Stimulated activated CD4-positive, alpha-beta T cell treated with anti-CD3 and anti-CD28 coated beads, Interleukin-12 subunit alpha, Interleukin-12 subunit beta, amount 100 ng/mL, for 24 hours (primary cell): ENCODE data around the gene DLL4.

Source experiments
- DNase-seq, 2 experiments: peaks; one replicate each; pipeline ENCODE4 v3.0.0-alpha.2; 2020; ENCODE audit warnings: low read depth in 2 of 2

Gene DLL4

GRCh38 chr15:40906091-40906990 is 22.8 kb upstream of the DLL4 start:
- peak; percentile 59 to 78 for DNase-seq

DNA sequence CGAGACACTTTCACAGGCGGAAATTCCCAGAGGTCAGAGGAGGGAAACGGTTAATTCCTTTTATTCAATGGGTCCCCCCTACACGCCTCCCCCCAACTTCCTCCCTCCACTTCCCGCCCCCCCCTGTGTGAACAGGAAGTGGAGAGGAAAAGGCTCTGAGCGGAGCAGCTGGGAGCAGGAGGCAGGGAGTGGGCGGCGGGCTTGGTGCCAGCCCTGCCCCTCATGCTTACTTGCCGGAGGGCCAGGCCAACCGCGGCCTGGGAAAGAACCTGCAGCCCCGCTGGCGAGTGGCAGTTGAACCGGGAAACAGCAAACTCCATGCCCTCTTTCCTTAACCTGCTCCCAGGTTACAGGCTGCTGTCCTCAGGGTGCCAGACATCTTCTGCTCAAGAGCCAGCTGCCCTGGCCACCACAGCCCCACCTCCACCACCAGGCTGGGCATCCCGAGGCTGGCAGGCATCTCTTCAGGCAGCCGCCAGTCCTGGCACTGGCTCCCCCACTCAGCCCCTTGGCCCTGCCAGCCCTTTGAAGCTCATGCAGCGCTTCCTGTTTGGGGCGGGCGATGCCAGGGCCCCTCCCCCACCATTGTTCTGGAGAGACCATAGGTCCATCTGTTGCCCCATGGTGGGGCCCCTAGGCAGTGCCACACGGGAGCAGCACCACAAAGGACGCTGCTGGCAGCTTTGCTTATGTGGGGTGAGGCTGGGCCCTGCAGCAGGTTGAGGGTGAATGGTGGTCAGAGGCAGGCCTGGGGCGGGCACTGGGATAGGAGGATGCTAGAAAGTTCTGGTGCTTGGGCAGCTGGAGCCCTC is 21.9 kb upstream of the DLL4 start:
- peak in 1 of 2 experiments; percentile 39 for DNase-seq

DNA sequence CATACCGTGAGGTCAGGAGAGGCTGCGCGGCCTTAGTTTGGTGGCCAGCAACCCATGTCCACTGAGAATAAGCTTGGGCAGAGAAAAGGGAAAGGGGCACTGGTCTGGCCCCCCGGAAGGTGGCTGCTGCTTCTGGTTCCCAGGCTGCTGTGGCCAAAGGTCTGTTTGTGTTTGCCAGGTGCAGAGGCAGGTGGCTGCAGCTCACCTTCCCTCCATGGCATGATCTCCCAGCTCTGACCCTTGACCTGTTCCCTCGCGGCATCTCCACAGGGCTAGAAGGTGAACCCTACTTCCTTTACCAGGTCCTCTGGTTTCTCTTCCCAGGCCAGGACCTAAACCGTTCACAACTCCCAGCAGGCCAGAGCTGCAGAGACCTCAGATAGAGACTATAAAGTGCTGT is 21.0 kb upstream of the DLL4 start:
- DNase-seq: no peak

DNA sequence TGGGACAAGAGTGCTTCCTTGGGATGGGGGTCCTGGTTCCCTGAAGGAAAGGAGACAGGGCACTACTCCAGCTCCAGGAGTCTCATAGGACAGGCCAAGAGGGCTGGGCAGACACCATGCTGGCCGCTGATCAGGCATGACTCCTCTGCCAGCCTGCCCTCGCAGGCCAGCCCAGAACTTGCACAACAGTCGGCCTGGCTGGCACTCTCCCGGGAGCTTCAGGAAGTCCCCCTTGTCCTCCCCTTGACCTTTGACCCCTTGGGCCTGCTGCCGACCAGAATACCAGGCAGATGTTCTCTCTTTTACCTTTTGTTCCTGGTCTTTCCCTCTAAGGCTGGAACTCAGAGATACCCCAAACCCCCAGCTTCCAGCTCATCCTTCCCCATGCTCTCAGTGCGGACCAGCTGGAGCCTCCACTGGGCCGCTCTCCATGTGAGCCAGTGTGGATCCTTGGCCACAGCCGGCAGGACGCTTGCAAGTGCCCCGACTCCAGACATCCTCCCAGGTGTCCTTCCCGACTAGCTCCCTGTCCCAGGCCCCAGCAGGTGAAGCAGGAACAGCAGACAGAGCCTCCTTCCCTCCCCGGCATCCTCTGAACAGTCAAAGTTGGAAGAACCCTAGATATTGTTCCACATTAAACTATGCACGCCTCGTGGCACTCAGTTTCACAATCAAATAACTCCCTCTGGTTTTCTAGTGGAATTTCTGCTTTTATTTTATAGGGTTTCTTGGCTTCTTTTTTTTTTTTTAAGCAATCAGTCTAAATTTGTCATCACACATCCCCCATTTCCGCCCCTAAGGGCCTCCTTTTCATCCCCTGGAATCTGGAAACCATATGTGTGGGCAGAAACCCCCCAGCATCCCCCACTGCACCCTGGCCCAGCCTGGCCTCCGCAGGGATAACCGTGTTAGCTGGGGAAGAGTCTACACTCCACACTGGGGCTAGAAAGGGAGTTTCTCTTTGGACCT is 19.2 kb upstream of the DLL4 start:
- no peak for DNase-seq

DNA sequence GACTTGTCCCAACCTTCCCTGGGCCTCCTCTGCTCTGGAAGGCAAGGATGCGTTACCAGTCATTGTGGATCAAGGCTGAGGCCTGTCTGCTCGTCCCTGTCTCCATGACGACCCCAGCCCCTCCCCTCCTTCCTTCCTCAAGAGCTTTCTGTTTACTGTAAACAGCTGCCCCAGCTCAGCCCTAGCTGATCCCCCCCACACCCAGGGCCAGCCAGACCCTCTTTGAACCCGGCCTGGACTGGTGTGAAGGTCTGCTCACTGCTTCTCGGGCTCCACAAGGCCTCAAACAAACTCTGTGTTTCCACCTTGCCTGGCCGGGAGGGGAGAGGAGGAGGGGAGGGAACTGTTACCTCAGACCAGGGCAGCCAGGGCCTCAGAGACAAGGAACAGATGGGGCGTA is 18.0 kb upstream of the DLL4 start:
- no peak for DNase-seq

GRCh38 chr15:40911693-40912092 is 17.4 kb upstream of the DLL4 start:
- no peak for DNase-seq

- no peak for DNase-seq
Measured at GRCh38 chr15:40912478-40912877, 16.7 kb upstream of the DLL4 start.

GRCh38 chr15:40914013-40914412 is 15.1 kb upstream of the DLL4 start:
- DNase-seq: no peak

- no peak for DNase-seq
Measured at GRCh38 chr15:40914486-40914885, 14.7 kb upstream of the DLL4 start.

DNA sequence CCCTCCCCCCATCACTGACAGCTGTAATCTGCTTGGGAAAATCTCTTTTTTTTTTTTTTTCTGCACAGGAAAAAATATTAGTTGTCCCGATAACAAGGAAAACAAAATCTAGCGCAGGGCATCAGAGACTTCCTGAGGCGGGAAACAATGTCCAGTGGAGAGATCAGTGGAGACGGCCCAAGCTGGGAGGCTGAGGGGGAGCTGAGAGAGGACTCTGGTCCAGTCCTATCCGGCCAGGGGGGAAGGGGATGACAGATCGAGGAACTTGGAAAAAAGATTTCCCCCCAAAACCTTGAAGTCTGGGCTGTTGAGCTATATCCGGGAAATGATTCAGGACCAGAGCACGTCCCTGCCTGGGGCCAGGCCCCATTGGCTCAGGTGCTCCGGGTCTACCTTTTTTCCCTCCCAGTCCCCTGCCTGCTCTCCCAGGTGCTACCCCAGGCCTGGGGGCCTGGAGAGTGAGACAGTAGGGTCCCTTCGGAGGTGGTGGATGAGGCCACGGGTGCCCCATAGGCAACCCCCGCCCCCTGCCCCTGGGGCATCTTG is 14.0 kb upstream of the DLL4 start:
- DNase-seq: no peak

DNA sequence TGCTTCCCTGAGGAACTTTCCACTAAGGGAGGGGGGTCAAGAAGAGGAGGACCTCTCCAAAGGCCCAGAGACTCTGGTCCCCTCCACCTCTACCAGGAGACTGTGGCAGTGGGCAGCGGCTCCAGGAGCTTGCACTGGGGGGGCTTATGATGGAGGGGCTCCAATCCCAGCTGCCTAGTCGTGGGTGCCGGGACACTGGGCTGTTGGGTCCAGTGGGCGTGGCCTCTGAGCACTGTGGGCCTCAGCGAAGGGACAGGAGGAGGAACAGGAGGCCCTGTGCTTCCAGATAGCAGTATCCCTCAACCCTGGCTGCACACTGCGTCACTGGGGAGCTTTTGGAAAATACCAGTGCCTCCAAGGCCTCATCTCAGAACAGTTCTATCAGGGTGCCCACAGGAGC is 13.5 kb upstream of the DLL4 start:
- no peak for DNase-seq

DNA sequence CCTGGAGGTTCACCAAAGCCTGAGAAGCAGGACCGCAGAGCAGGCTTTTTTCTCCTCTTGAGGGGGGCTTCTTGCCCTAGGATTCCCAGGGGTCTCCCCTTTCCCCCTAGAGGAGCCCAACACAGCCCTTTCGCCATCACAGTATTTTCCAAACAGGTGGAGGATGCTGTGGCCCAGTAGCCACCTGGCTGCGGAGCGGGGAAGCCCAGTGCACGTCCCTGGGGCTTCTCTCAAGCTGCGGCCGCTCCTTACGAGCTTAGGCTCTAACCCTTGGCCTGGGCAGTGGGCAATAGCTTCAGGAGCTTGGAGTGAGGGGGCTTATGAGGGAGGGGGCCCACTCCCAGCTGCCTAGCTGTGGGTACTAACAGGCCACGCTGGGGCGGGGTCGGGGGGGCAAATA is 11.6 kb upstream of the DLL4 start:
- DNase-seq: no peak

DNA sequence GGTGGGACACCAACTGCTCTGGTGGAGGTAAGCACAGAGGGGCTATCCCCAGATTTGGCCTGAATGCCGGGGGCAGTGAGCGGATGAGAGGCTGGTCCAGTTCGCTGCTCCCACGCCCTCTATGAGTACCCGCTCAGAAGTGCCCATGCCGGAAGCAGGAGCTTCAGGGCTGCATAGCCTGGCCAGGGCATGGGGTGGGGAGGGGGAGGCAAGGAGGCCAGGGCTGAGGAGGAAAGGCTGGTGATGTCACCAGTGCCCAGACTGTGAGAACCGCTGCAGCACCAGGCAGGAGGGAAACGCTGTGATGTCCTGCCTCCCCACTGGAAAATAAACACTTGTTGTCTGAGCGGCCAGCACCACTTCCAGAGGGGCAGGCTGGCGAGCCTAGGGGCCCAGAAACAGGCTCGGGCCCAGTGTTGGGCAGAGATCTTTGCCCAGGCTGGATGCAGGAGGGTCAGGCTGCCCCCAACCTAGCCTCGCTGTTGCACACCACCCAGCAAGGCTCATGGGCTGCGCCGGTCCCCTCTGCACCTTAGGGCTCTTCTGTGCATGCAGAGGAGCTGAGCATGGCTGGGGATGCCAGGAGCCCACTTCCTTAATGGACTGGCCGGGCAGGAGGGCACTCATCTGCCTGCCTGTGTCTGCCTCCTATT is 10.9 kb upstream of the DLL4 start:
- DNase-seq: no peak

DNA sequence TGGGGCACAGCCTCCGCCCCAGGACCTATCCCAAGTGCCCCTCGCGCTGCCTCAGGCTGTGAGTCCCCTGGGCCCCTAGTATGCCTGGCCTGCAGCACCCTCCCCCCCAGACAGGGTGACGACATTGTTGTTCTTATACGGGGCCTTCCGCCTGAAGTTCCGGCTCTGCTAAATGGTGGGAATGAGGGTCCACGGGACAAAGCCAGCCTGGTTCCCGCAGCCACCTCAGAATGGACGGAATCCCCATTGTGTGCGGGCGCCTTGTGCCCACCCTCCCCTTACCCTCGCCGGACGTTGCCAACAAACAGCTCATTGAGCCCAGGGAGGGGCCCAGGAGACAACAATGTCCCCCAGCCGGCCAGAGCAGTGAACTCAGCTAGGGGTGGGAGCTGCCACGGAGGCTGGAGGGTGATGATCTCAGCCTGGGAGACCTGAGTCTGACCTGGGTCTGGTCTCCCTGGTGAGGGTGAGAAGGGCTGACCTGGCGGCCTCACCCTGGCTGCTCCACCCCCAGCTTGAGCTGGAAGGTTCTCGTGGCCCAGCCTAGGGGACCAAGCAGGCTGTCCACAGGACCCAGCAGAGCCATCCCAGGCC is 10.2 kb upstream of the DLL4 start:
- DNase-seq: no peak

DNA sequence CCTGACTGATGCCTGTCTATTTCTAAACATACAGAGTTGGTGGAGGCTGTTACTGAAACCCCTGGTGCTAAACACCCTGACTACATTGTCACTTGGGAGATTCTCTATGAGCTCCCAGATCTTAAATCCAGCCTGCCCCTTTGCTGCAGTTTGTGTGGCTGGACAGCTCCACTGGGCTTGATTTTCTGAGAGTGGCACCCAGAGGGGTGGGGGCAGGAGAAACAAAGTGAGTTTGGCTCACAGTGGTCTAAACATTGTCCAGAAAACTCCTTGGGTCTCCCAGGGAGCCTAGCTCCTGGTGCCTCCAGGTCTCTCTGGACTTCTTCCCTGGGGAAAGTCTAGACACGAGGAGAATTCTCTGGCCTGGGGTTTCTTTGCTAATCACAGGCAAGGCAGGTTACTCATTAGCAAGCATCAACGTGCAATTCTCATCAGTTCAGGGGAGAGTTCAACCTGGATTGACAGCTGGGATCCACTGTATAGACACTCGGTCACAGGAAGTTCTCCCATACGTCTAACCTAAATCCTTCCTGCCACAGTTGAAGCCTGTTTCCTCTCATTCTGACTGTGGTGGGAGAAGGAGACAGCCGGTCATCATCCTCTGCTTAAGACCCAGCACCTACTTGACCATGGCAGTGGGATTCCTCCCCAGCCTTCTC is 7.1 kb upstream of the DLL4 start:
- no peak for DNase-seq

DNA sequence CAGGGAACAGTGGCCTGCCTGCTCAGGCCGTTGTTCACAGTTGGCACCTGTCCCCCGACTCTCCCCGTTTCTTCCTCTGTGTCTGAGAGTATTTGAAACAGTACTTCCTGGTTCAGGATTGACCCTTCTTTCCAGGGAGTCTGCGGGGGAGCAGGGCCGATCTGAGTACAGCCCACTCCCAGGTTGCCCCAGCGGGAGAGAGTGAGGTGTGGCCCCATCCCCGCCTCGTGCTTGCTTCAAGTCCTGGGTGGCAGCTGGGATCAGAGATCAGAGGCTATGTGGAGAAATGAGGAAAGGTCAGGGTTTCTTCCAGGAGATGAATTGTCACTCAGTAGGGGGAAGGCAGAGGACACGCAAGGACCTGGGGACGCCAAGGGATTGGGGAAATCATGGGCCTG is 6.5 kb upstream of the DLL4 start:
- no peak for DNase-seq

- DNase-seq: no peak
Measured at GRCh38 chr15:40923551-40923950, 5.6 kb upstream of the DLL4 start.

DNA sequence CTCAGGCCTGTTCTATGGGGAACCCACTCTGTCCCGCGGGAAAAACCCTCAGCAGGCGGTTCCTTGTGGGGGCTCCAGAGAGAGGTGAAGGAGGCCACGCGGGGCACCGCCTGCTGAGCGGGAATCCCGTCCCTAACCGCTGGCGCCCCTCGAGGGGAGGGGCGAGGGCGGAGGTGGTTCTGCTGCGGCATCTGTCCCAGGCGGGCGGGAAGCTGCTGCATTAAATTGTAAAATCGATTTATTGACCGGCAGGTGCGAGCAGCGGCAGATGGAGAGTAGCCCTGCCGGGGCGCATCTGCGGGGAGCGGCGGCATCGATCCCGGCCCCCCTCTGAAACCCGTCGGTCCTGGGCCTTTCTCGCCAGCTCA is 3.7 kb upstream of the DLL4 start:
- no peak for DNase-seq

GRCh38 chr15:40925863-40926658 is 3.1 kb upstream of the DLL4 start:
- no peak for DNase-seq
